WTC11 (cell line): ENCODE data around the gene GJA3. TPM values are rescaled to one million over a fixed set of nuclear protein-coding genes. Genes with fewer than 3 reads are reported as not detected.

Experiments
- ATAC-seq: fragments of 200-7000 bp; cut with Tn5 transposase; 2 replicates; pipeline ENCODE4 v1.10.0; 2021; ENCODE audit warnings: mild to moderate bottlenecking, moderate library complexity
- CTCF ChIA-PET: fragments of 300-600 bp; sonication (Branson Sonifier 250); formaldehyde crosslinking; loops from one replicate; lab custom pipeline; 2021; ENCODE audit warnings: antibody characterized with exemption; lab: Charles Lee
- POLR2A ChIA-PET: fragments of 350-600 bp; sonication (Branson Sonifier 250); formaldehyde crosslinking; loops from one replicate; lab custom pipeline; 2021; ENCODE audit warnings: antibody characterized with exemption; lab: Charles Lee
- DNase-seq: peaks from one replicate; pipeline ENCODE4 v3.0.0; 2021; ENCODE audit warnings: low spot score
- H3K27ac Mint-ChIP-seq: 2 replicates; pipeline ENCODE4 v1.8.0; 2021; ENCODE audit warnings: mixed read lengths
- H3K27me3 Mint-ChIP-seq: 2 replicates; pipeline ENCODE4 v1.8.0; 2021; ENCODE audit warnings: low read depth, mild to moderate bottlenecking, moderate library complexity, mixed read lengths
- H3K36me3 Mint-ChIP-seq: 2 replicates; pipeline ENCODE4 v1.8.0; 2021; ENCODE audit warnings: mixed read lengths
- H3K4me1 Mint-ChIP-seq: 2 replicates; pipeline ENCODE4 v1.8.0; 2022; ENCODE audit warnings: mixed read lengths
- H3K4me3 Mint-ChIP-seq: 2 replicates; pipeline ENCODE4 v1.8.0; 2021; ENCODE audit warnings: mild to moderate bottlenecking, moderate library complexity, mixed read lengths
- H3K9me3 Mint-ChIP-seq: 2 replicates; pipeline ENCODE4 v1.8.0; 2021; ENCODE audit warnings: mixed read lengths
- CBFB ChIP-seq: sonication (generic); formaldehyde crosslinking; IDR thresholded peaks from 2 replicates; pipeline ENCODE4 v1.8.1; 2022; ENCODE audit warnings: mild to moderate bottlenecking, low read depth, missing genetic modification reagents
- EMX1 ChIP-seq: fragments of 250-450 bp; sonication (Bioruptor Pico); IDR thresholded peaks from 2 replicates; pipeline ENCODE4 v1.8.0; 2021; ENCODE audit warnings: mild to moderate bottlenecking
- ESRRA ChIP-seq: sonication (generic); formaldehyde crosslinking; IDR thresholded peaks from 2 replicates; pipeline ENCODE4 v1.8.1; 2022; ENCODE audit warnings: mild to moderate bottlenecking, missing genetic modification reagents, borderline replicate concordance
- FOXP1 ChIP-seq: sonication (generic); formaldehyde crosslinking; IDR thresholded peaks from 2 replicates; pipeline ENCODE4 v1.8.0; 2022; ENCODE audit warnings: missing genetic modification reagents, mild to moderate bottlenecking, moderate library complexity, borderline replicate concordance
- GABPB1 ChIP-seq: sonication (generic); formaldehyde crosslinking; IDR thresholded peaks from 2 replicates; pipeline ENCODE4 v1.8.1; 2023; ENCODE audit warnings: mild to moderate bottlenecking, missing genetic modification reagents
- HMGA2 ChIP-seq: fragments of 250-450 bp; sonication (Bioruptor Pico); IDR thresholded peaks from 2 replicates; pipeline ENCODE4 v1.4.0; 2021; ENCODE audit warnings: mild to moderate bottlenecking, moderate library complexity
- JUN ChIP-seq: sonication (generic); formaldehyde crosslinking; IDR thresholded peaks from 2 replicates; pipeline ENCODE4 v1.8.0; 2023; ENCODE audit warnings: mild to moderate bottlenecking, missing genetic modification reagents
- KAT7 ChIP-seq: sonication (generic); formaldehyde crosslinking; IDR thresholded peaks from 2 replicates; pipeline ENCODE4 v1.8.1; 2023; ENCODE audit warnings: missing genetic modification reagents, mild to moderate bottlenecking, borderline replicate concordance
- MXD4 ChIP-seq: fragments of 250-450 bp; sonication (Bioruptor Pico); IDR thresholded peaks from 2 replicates; pipeline ENCODE4 v1.8.0; 2021; ENCODE audit warnings: mild to moderate bottlenecking, moderate library complexity, borderline replicate concordance
- NFYB ChIP-seq: sonication (generic); formaldehyde crosslinking; conservative IDR thresholded peaks from 2 replicates; pipeline ENCODE4 v1.8.0; 2022; ENCODE audit warnings: low read depth, missing genetic modification reagents
- NR1H2 ChIP-seq: sonication (generic); formaldehyde crosslinking; IDR thresholded peaks from 2 replicates; pipeline ENCODE4 v1.9.0; 2021; ENCODE audit warnings: mild to moderate bottlenecking, moderate library complexity, missing genetic modification reagents
- SMAD3 ChIP-seq: sonication (generic); formaldehyde crosslinking; IDR thresholded peaks from 2 replicates; pipeline ENCODE4 v1.8.0; 2022; ENCODE audit warnings: missing genetic modification reagents, mild to moderate bottlenecking, borderline replicate concordance
- SMAD4 ChIP-seq: sonication (generic); formaldehyde crosslinking; IDR thresholded peaks from 2 replicates; pipeline ENCODE4 v1.8.0; 2022; ENCODE audit warnings: mild to moderate bottlenecking, missing genetic modification reagents
- TCF7 ChIP-seq: sonication (generic); formaldehyde crosslinking; IDR thresholded peaks from 2 replicates; pipeline ENCODE4 v1.8.0; 2022; ENCODE audit warnings: mild to moderate bottlenecking, low read depth, missing genetic modification reagents, moderate library complexity
- ZNF219 ChIP-seq: sonication (generic); formaldehyde crosslinking; IDR thresholded peaks from 2 replicates; pipeline ENCODE4 v1.8.0; 2023; ENCODE audit warnings: missing genetic modification reagents, mild to moderate bottlenecking, borderline replicate concordance
- ZNF416 ChIP-seq: fragments of 250-450 bp; sonication (Bioruptor Pico); IDR thresholded peaks from 2 replicates; pipeline ENCODE4 v1.9.0; 2021; ENCODE audit warnings: mild to moderate bottlenecking, inconsistent platforms
- total RNA-seq: library from RNA; stranded (reverse); gene quantifications from 3 replicates; pipeline ENCODE4 v1.2.3, GENCODE V29; 2021
- TF ChIP-seq, protein P1 (sequence below): fragments of 250-450 bp; sonication (Bioruptor Pico); IDR thresholded peaks from 2 replicates; pipeline ENCODE4 v1.9.0; 2021; ENCODE audit warnings: mild to moderate bottlenecking
- TF ChIP-seq, protein P2 (sequence below): sonication (generic); formaldehyde crosslinking; IDR thresholded peaks from 2 replicates; pipeline ENCODE4 v1.8.1; 2023; ENCODE audit warnings: mild to moderate bottlenecking, missing genetic modification reagents, borderline replicate concordance
- TF ChIP-seq, protein P3 (sequence below): sonication (generic); formaldehyde crosslinking; conservative IDR thresholded peaks from 2 replicates; pipeline ENCODE4 v1.8.1; 2023; ENCODE audit warnings: mild to moderate bottlenecking, low read depth, missing genetic modification reagents, moderate library complexity
- TF ChIP-seq, protein P4 (sequence below): sonication (generic); formaldehyde crosslinking; IDR thresholded peaks from 2 replicates; pipeline ENCODE4 v1.8.1; 2023; ENCODE audit warnings: mild to moderate bottlenecking, moderate library complexity, missing genetic modification reagents
- TF ChIP-seq, protein P5 (sequence below): sonication (generic); formaldehyde crosslinking; IDR thresholded peaks from 2 replicates; pipeline ENCODE4 v1.8.0; 2022; ENCODE audit warnings: mild to moderate bottlenecking, missing genetic modification reagents

The GJA3 gene
- total RNA-seq, 1 experiment from 2014 or later = 0.48 TPM

DNA sequence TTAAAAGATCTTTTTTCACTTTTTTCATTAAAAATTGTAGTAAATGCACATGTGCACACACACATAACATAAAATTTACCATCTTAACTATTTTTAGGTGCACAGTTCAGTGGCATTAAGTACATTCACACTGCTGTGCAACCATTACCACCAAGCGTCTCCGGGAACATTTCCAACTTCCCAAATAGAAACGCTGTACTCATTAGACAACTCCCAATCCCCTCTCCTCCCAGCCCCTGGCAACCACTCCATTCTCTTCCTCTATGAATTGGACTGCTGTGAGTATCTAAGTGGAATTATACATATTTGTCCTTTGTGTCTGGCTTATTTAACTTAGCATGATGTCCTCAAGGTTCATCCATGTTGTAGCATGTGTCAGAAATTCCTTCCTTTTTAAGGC is 20.3 kb upstream of the GJA3 start:
- POLR2A ChIA-PET = no interaction called here
- Mint-ChIP-seq H3K4me3 (no peak overlapping the region), H3K36me3 (no peaks in the 10 kb centered on the region), H3K27me3 (no peaks in the 10 kb centered on the region; the same call in 1 of the 2 replicates), H3K9me3 (no peaks in the 10 kb centered on the region), H3K27ac (no peak overlapping the region), H3K4me1 (no peaks in the 10 kb centered on the region)
- DNase-seq = no peak
- no peak for TF ChIP-seq JUN (CRISPR knock-in tag)
- TF ChIP-seq SMAD4 (CRISPR knock-in tag) = no peak
- no peak for TF ChIP-seq GABPB1 (CRISPR knock-in tag)
- TF ChIP-seq FOXP1 (CRISPR knock-in tag) = no peak
- TF ChIP-seq KAT7 (CRISPR knock-in tag) = no peak
- no peak for TF ChIP-seq HMGA2 (CRISPR knock-in tag)
- TF ChIP-seq MXD4 (CRISPR knock-in tag) = no peak
- no peak for TF ChIP-seq CBFB (CRISPR knock-in tag)
- no peak for TF ChIP-seq NR1H2 (CRISPR knock-in tag)
- TF ChIP-seq TCF7 (CRISPR knock-in tag) = no peak
- no peak for TF ChIP-seq ZNF416 (CRISPR knock-in tag)
- TF ChIP-seq EMX1 (CRISPR knock-in tag) = no peak
- TF ChIP-seq, protein P1, sequence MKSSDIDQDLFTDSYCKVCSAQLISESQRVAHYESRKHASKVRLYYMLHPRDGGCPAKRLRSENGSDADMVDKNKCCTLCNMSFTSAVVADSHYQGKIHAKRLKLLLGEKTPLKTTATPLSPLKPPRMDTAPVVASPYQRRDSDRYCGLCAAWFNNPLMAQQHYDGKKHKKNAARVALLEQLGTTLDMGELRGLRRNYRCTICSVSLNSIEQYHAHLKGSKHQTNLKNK (CRISPR knock-in tag) = no peak
- TF ChIP-seq SMAD3 (CRISPR knock-in tag) = no peak
- TF ChIP-seq, protein P2, sequence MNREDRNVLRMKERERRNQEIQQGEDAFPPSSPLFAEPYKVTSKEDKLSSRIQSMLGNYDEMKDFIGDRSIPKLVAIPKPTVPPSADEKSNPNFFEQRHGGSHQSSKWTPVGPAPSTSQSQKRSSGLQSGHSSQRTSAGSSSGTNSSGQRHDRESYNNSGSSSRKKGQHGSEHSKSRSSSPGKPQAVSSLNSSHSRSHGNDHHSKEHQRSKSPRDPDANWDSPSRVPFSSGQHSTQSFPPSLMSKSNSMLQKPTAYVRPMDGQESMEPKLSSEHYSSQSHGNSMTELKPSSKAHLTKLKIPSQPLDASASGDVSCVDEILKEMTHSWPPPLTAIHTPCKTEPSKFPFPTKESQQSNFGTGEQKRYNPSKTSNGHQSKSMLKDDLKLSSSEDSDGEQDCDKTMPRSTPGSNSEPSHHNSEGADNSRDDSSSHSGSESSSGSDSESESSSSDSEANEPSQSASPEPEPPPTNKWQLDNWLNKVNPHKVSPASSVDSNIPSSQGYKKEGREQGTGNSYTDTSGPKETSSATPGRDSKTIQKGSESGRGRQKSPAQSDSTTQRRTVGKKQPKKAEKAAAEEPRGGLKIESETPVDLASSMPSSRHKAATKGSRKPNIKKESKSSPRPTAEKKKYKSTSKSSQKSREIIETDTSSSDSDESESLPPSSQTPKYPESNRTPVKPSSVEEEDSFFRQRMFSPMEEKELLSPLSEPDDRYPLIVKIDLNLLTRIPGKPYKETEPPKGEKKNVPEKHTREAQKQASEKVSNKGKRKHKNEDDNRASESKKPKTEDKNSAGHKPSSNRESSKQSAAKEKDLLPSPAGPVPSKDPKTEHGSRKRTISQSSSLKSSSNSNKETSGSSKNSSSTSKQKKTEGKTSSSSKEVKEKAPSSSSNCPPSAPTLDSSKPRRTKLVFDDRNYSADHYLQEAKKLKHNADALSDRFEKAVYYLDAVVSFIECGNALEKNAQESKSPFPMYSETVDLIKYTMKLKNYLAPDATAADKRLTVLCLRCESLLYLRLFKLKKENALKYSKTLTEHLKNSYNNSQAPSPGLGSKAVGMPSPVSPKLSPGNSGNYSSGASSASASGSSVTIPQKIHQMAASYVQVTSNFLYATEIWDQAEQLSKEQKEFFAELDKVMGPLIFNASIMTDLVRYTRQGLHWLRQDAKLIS (CRISPR knock-in tag) = no peak
- TF ChIP-seq, protein P3, sequence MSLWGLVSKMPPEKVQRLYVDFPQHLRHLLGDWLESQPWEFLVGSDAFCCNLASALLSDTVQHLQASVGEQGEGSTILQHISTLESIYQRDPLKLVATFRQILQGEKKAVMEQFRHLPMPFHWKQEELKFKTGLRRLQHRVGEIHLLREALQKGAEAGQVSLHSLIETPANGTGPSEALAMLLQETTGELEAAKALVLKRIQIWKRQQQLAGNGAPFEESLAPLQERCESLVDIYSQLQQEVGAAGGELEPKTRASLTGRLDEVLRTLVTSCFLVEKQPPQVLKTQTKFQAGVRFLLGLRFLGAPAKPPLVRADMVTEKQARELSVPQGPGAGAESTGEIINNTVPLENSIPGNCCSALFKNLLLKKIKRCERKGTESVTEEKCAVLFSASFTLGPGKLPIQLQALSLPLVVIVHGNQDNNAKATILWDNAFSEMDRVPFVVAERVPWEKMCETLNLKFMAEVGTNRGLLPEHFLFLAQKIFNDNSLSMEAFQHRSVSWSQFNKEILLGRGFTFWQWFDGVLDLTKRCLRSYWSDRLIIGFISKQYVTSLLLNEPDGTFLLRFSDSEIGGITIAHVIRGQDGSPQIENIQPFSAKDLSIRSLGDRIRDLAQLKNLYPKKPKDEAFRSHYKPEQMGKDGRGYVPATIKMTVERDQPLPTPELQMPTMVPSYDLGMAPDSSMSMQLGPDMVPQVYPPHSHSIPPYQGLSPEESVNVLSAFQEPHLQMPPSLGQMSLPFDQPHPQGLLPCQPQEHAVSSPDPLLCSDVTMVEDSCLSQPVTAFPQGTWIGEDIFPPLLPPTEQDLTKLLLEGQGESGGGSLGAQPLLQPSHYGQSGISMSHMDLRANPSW (CRISPR knock-in tag) = no peak
- CTCF ChIA-PET = interaction anchor here (0.8 kb wide), 1 partner anchor 191 kb away, joined by 3 read pairs; no protein-coding TSS in a partner anchor
- no peak for ATAC-seq

DNA sequence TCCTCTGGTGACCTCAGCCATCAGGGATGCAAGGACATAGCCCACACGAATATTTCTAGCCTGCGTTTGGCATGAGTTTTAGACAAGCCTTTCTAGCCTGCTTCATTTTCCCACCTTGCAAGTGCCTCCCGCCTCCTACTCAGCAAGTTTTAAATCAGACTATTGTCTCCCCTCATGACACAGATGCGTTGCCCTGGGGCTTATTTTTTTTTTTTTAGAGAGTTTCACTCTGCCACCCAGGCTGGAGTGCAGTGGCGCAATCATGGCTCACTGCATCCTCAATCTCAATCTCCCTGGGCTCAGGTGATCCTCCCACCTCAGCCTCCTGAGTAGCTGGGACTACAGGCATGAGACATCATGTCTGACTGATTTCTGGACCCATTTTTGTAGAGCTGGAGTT is 17.3 kb upstream of the GJA3 start:
- H3K27ac Mint-ChIP-seq = no peak overlapping the region
- no peak for ATAC-seq

More for the DNA sequence above, 17.3 kb upstream of the GJA3 start:
- Mint-ChIP-seq H3K4me1 (peaks cover 6% of the 10 kb centered on the region; the same call in 1 of the 2 replicates), H3K9me3 (no peaks in the 10 kb centered on the region), H3K27me3 (no peaks in the 10 kb centered on the region; the same call in 1 of the 2 replicates), H3K4me3 (no peak overlapping the region), H3K36me3 (no peaks in the 10 kb centered on the region)
- ChIA-PET CTCF (no interaction called here), POLR2A (no interaction called here)
- TF ChIP-seq, protein P4, sequence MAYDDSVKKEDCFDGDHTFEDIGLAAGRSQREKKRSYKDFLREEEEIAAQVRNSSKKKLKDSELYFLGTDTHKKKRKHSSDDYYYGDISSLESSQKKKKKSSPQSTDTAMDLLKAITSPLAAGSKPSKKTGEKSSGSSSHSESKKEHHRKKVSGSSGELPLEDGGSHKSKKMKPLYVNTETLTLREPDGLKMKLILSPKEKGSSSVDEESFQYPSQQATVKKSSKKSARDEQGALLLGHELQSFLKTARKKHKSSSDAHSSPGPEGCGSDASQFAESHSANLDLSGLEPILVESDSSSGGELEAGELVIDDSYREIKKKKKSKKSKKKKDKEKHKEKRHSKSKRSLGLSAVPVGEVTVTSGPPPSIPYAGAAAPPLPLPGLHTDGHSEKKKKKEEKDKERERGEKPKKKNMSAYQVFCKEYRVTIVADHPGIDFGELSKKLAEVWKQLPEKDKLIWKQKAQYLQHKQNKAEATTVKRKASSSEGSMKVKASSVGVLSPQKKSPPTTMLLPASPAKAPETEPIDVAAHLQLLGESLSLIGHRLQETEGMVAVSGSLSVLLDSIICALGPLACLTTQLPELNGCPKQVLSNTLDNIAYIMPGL (CRISPR knock-in tag) = no peak
- no peak for TF ChIP-seq ZNF219
- TF ChIP-seq, protein P5, sequence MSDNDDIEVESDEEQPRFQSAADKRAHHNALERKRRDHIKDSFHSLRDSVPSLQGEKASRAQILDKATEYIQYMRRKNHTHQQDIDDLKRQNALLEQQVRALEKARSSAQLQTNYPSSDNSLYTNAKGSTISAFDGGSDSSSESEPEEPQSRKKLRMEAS (CRISPR knock-in tag) = no peak
- no peak for TF ChIP-seq ESRRA (CRISPR knock-in tag)
- TF ChIP-seq NFYB (CRISPR knock-in tag) = no peak
- no peak for DNase-seq
